Neural cell (in vitro differentiated cells): ENCODE measurements around the gene LMBRD2.

Experiments
- CTCF ChIP-seq: fragments of 450-650 bp; IDR thresholded peaks from 2 replicates; pipeline ENCODE4 v1.5.1; 2014; ENCODE audit warnings: antibody characterized with exemption, mild to moderate bottlenecking, moderate library complexity; ENCODE audit not compliant: poor library complexity, severe bottlenecking
- EP300 ChIP-seq: fragments of 450-650 bp; conservative IDR thresholded peaks from 2 replicates; pipeline ENCODE4 v1.6.1; 2014; ENCODE audit warnings: antibody characterized with exemption, mild to moderate bottlenecking, moderate library complexity; ENCODE audit not compliant: poor library complexity, severe bottlenecking
- EZH2 ChIP-seq: fragments of 200-600, 300-800 bp; shearing (Covaris generic), sonication (generic); IDR thresholded peaks from 2 replicates; pipeline ENCODE4 v1.6.1; 2014; ENCODE audit warnings: antibody characterized with exemption, low read length, borderline replicate concordance, mild to moderate bottlenecking; ENCODE audit not compliant: insufficient read depth, poor library complexity, severe bottlenecking
- MXI1 ChIP-seq: fragments of 450-650 bp; conservative IDR thresholded peaks from 2 replicates; pipeline ENCODE4 v1.6.1; 2014; ENCODE audit warnings: antibody characterized with exemption, mild to moderate bottlenecking; ENCODE audit not compliant: poor library complexity, severe bottlenecking
- POLR2AphosphoS5 ChIP-seq: IDR thresholded peaks from 2 replicates; pipeline ENCODE4 v1.6.1; 2012
- RAD21 ChIP-seq: fragments of 450-650 bp; conservative IDR thresholded peaks from 2 replicates; pipeline ENCODE4 v1.6.1; 2014; ENCODE audit warnings: antibody characterized with exemption, mild to moderate bottlenecking, moderate library complexity
- REST ChIP-seq: IDR thresholded peaks from 2 replicates; pipeline ENCODE4 v1.6.1; 2012; ENCODE audit warnings: borderline replicate concordance
- SMC3 ChIP-seq: fragments of 450-650 bp; conservative IDR thresholded peaks from 2 replicates; pipeline ENCODE4 v1.6.1; 2014; ENCODE audit warnings: antibody characterized with exemption, mild to moderate bottlenecking, moderate library complexity; ENCODE audit not compliant: poor library complexity
- TAF1 ChIP-seq: IDR thresholded peaks from 2 replicates; pipeline ENCODE4 v1.6.1; 2012; ENCODE audit warnings: low read depth

GRCh38 chr5:36136581-36136980 is 15.1 kb downstream of the LMBRD2 start:
- no peak for TF ChIP-seq CTCF
- no peak for TF ChIP-seq EP300
- no peak for TF ChIP-seq EZH2
- no peak for TF ChIP-seq TAF1
- TF ChIP-seq MXI1, result no peak
- no peak for TF ChIP-seq POLR2AphosphoS5
- TF ChIP-seq REST, result no peak
- TF ChIP-seq SMC3, result no peak
- no peak for TF ChIP-seq RAD21
